Activated naive CD8-positive, alpha-beta T cell treated with anti-CD3 and anti-CD28 coated beads, Interleukin-2, amount 50 U/mL, for 16 hours (primary cell): ENCODE measurements around the gene SIGLEC14.
"Not testable (repeated sequence)": the region's sequence is repeated elsewhere in the genome, so short reads cannot be mapped to it uniquely, and the experiment has no call there.

Experiments used
- DNase-seq: peaks from one replicate; pipeline ENCODE4 v3.0.0-alpha.2; 2020; ENCODE audit warnings: low read depth, low spot score

The SIGLEC14 gene

GRCh38 chr19:51646730-51647129 is at the start of gene SIGLEC14:
Gene SIGLEC14 (minus strand): TSS chr19:51646825. CDS start chr19:51646759, 66 bp downstream.
- DNase-seq, result not testable (repeated sequence)

- DNase-seq, result no peak
Measured at GRCh38 chr19:51695702-51696315, 49.2 kb upstream of the SIGLEC14 start.

- DNase-seq, result no peak
Measured at GRCh38 chr19:51695088-51695487, 48.5 kb upstream of the SIGLEC14 start.

GRCh38 chr19:51694318-51695085 is 47.9 kb upstream of the SIGLEC14 start:
- DNase-seq, result no peak

GRCh38 chr19:51693819-51694218 is 47.2 kb upstream of the SIGLEC14 start:
- DNase-seq, result no peak

- no peak for DNase-seq
Measured at GRCh38 chr19:51693260-51693659, 46.6 kb upstream of the SIGLEC14 start, which contains the start of gene SPACA6. Gene SPACA6 (plus strand): TSS chr19:51693330. CDS start chr19:51693527, 197 bp downstream.

- DNase-seq, result no peak
Measured at GRCh38 chr19:51692468-51692867, 45.8 kb upstream of the SIGLEC14 start.

GRCh38 chr19:51691584-51692428 is 45.2 kb upstream of the SIGLEC14 start:
- DNase-seq, result no peak

- DNase-seq, result no peak
Measured at GRCh38 chr19:51691074-51691583, 44.5 kb upstream of the SIGLEC14 start.

GRCh38 chr19:51690454-51691073 is 43.9 kb upstream of the SIGLEC14 start:
- DNase-seq, result peak; percentile 26

GRCh38 chr19:51689751-51690453 is 43.3 kb upstream of the SIGLEC14 start:
- DNase-seq, result no peak

- no peak for DNase-seq
Measured at GRCh38 chr19:51688671-51689571, 42.3 kb upstream of the SIGLEC14 start.

- no peak for DNase-seq
Measured at GRCh38 chr19:51687791-51688670, 41.4 kb upstream of the SIGLEC14 start.

- no peak for DNase-seq
Measured at GRCh38 chr19:51686171-51686570, 39.5 kb upstream of the SIGLEC14 start.

GRCh38 chr19:51681286-51681941 is 34.8 kb upstream of the SIGLEC14 start:
- DNase-seq, result no peak

- DNase-seq, result no peak
Measured at GRCh38 chr19:51680474-51680873, 33.8 kb upstream of the SIGLEC14 start.

- DNase-seq, result no peak
Measured at GRCh38 chr19:51676566-51677083, 30.0 kb upstream of the SIGLEC14 start.
